ENCODE data around the gene GSTM4.

GSTM4 gene

GRCh38 chr1:109630081-109630897 is 25.6 kb upstream of the GSTM4 start:
- no peak for DNase-seq (ENCODE audit: low read depth in 2 of 2)
- peak; percentile 8 for TF ChIP-seq CTCF (IDR thresholded peaks at IDR 0.05; ENCODE audit: low read depth, low read length)
- H3K4me3 ChIP-seq (replicated peaks in 1 of 2; ENCODE audit: low read depth in 2 of 2, low read length in 2 of 2), result no peak overlapping the region

- no peak overlapping the region for H3K4me3 ChIP-seq (replicated peaks in 1 of 2; ENCODE audit: low read depth in 2 of 2, low read length in 2 of 2)
These were observed 24.9 kb upstream of the GSTM4 start for GRCh38 chr1:109630898-109631512.

GRCh38 chr1:109631513-109632505 is 24.1 kb upstream of the GSTM4 start:
- H3K4me3 ChIP-seq (replicated peaks in 1 of 2; ENCODE audit: low read depth in 2 of 2, low read length in 2 of 2), result no peak overlapping the region
- TF ChIP-seq CTCF (IDR thresholded peaks at IDR 0.05; ENCODE audit: low read depth, low read length), result no peak
- no peak for DNase-seq (ENCODE audit: low read depth in 2 of 2)

More at GRCh38 chr1:109630898-109631512, 24.9 kb upstream of the GSTM4 start:
- no peak for TF ChIP-seq CTCF (IDR thresholded peaks at IDR 0.05; ENCODE audit: low read depth, low read length)
- no peak for DNase-seq (ENCODE audit: low read depth in 2 of 2)

GRCh38 chr1:109632671-109633346 is 23.1 kb upstream of the GSTM4 start:
- no peak for DNase-seq (ENCODE audit: low read depth in 2 of 2)
- TF ChIP-seq CTCF (IDR thresholded peaks at IDR 0.05; ENCODE audit: low read depth, low read length), result no peak
- no peak overlapping the region for H3K4me3 ChIP-seq (replicated peaks in 1 of 2; ENCODE audit: low read depth in 2 of 2, low read length in 2 of 2)

- no peak for DNase-seq (ENCODE audit: low read depth in 2 of 2)
- TF ChIP-seq CTCF (IDR thresholded peaks at IDR 0.05; ENCODE audit: low read depth, low read length), result no peak
- H3K4me3 ChIP-seq (replicated peaks in 1 of 2; ENCODE audit: low read depth in 2 of 2, low read length in 2 of 2), result no peak overlapping the region
These were observed 21.6 kb upstream of the GSTM4 start for GRCh38 chr1:109634292-109634691.
